MCF 10A (cell line): ENCODE data around the gene MTUS2. TPM values are rescaled to one million over a fixed set of nuclear protein-coding genes. Genes with fewer than 3 reads are reported as not detected.
"Not testable (repeated sequence)": the region's sequence is repeated elsewhere in the genome, so short reads cannot be mapped to it uniquely, and the experiment has no call there.

Experiments used
- BruUV-seq: library from RNA; stranded (reverse); fragments of 400-500 nt; replicated peaks from 2 replicates; lab custom pipeline; 2021; lab: Mats Ljungman, UMichigan
- CTCF ChIA-PET: fragments of 300-600 bp; sonication (Branson Sonifier 250); formaldehyde crosslinking; extraction: SDS; loops from one replicate; lab custom pipeline; 2021; ENCODE audit warnings: antibody characterized with exemption, inconsistent platforms; lab: Yijun Ruan, JAX
- POLR2A ChIA-PET: fragments of 300-600, 350-650 bp; sonication (Branson Sonifier 250); formaldehyde crosslinking; extraction: SDS; loops from one replicate; lab custom pipeline; 2020; ENCODE audit warnings: antibody characterized with exemption, inconsistent platforms; lab: Yijun Ruan, JAX
- DNase-seq: peaks from one replicate; pipeline ENCODE4 v3.0.0-alpha.2; 2018; ENCODE audit not compliant: unreplicated experiment
- H3K27ac Mint-ChIP-seq: one replicate; pipeline ENCODE4 v1.8.0; 2022; ENCODE audit warnings: mild to moderate bottlenecking, low read depth, mixed read lengths; ENCODE audit not compliant: unreplicated experiment
- H3K27me3 Mint-ChIP-seq: one replicate; pipeline ENCODE4 v1.8.0; 2022; ENCODE audit warnings: mixed read lengths; ENCODE audit not compliant: insufficient read depth, unreplicated experiment
- H3K36me3 Mint-ChIP-seq: one replicate; pipeline ENCODE4 v1.8.0; 2022; ENCODE audit warnings: mild to moderate bottlenecking, moderate library complexity, mixed read lengths; ENCODE audit not compliant: insufficient read depth, unreplicated experiment
- H3K4me1 Mint-ChIP-seq: one replicate; pipeline ENCODE4 v1.8.0; 2022; ENCODE audit warnings: mixed read lengths; ENCODE audit not compliant: insufficient read depth, unreplicated experiment
- H3K4me3 Mint-ChIP-seq: one replicate; pipeline ENCODE4 v1.8.0; 2022; ENCODE audit warnings: mild to moderate bottlenecking, moderate library complexity, mixed read lengths; ENCODE audit not compliant: unreplicated experiment
- H3K9me3 Mint-ChIP-seq: one replicate; pipeline ENCODE4 v1.8.0; 2022; ENCODE audit warnings: mixed read lengths; ENCODE audit not compliant: unreplicated experiment
- intact Hi-C: fragments of 100-400 bp; cut with micrococcal nuclease; formaldehyde crosslinking; loops from 2 replicates; pipeline ENCODE4 v1.14.1; 2022
- total RNA-seq: library from RNA; stranded (reverse); gene quantifications from 2 replicates; pipeline ENCODE4 v1.2.3, GENCODE V29; 2022
- TF ChIP-seq, protein P1 (sequence below): fragments of 200-600 bp; IDR thresholded peaks from one replicate; pipeline ENCODE4 v1.8.0; 2022; ENCODE audit warnings: antibody characterized with exemption, mild to moderate bottlenecking; ENCODE audit not compliant: unreplicated experiment

The MTUS2 gene
- total RNA-seq, 1 experiment from 2014 or later, result not detected

DNA sequence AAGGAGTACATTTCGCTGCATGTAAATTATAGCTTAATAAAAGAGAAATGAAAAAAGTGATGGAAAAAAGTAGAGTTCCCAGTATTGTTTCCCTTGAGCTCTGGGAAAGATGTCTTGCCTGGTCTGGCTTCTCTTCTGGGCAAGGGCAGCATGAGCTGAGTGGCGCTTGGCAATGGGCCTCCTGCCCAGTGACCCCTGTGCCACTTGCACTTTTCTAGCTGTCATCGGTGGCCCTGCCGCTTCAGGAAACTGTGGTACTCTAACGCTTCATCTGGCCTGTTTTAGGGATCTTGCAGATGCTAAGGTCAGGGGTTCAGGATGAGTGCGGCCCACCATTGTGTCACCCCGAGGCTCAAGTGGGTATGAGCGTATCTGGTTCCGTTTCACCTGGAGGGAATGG is 161.4 kb downstream of the MTUS2 start:
- Mint-ChIP-seq H3K4me3 (no peak overlapping the region), H3K4me1 (no peaks in the 10 kb centered on the region), H3K36me3 (no peaks in the 10 kb centered on the region), H3K27ac (no peak overlapping the region), H3K9me3 (peaks cover 15% of the 10 kb centered on the region), H3K27me3 (no peaks in the 10 kb centered on the region)
- DNase-seq, result no peak
- intact Hi-C loops, result no loop called here
- no TSS peak for BruUV-seq
- ChIA-PET CTCF (no interaction called here), POLR2A (no interaction called here)
- TF ChIP-seq, protein P1, sequence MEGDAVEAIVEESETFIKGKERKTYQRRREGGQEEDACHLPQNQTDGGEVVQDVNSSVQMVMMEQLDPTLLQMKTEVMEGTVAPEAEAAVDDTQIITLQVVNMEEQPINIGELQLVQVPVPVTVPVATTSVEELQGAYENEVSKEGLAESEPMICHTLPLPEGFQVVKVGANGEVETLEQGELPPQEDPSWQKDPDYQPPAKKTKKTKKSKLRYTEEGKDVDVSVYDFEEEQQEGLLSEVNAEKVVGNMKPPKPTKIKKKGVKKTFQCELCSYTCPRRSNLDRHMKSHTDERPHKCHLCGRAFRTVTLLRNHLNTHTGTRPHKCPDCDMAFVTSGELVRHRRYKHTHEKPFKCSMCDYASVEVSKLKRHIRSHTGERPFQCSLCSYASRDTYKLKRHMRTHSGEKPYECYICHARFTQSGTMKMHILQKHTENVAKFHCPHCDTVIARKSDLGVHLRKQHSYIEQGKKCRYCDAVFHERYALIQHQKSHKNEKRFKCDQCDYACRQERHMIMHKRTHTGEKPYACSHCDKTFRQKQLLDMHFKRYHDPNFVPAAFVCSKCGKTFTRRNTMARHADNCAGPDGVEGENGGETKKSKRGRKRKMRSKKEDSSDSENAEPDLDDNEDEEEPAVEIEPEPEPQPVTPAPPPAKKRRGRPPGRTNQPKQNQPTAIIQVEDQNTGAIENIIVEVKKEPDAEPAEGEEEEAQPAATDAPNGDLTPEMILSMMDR, result no peak

DNA sequence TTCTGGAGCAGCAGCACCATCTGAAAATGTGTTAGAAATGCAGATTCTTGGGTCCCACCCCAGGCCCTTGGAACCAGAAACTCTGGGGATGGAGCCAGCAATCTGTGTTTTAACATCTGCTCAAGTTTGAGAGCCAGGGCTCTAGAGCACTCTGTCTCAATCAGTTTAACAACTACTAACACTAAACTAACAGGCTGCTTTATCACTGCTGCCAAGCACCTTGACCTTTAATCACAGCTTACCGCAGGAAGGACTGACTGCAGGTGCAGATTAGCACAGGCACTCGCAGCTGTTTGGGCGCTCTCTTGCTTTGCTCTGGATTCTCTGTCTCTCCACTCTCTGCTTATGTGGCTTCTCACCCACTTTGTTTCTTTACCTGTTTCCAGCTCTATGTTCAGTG is 163.5 kb downstream of the MTUS2 start:
- intact Hi-C loops, result no loop called here
- H3K9me3 Mint-ChIP-seq, result peaks cover 15% of the 10 kb centered on the region

DNA sequence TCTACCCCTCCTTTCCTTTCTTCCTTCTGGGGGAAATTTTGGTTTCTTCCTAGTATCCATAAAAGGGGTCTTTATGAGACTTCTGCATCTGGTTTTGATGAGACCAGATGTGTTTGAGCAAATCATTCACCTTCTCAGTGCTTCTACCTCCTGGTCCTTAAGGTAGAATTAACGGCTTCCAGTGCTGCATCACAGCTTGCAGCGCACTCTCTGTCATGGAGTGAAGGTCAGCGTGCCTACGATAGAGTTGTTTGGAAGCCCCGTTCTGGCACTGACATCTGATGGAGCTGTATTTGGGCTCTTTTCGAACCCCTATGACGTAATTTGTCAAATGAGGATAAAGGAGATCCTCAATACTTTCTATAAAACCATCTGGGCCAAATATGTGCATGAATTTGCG is 164.2 kb downstream of the MTUS2 start:
- Mint-ChIP-seq H3K4me1 (no peaks in the 10 kb centered on the region), H3K9me3 (peaks cover 19% of the 10 kb centered on the region), H3K36me3 (no peaks in the 10 kb centered on the region), H3K27me3 (no peaks in the 10 kb centered on the region), H3K4me3 (no peak overlapping the region), H3K27ac (no peak overlapping the region)
- POLR2A ChIA-PET, result no interaction called here
- intact Hi-C loops, result no loop called here
- BruUV-seq, result no TSS peak
- TF ChIP-seq, protein P1, result no peak
- CTCF ChIA-PET, result no interaction called here
- no peak for DNase-seq

More for the DNA sequence above, 163.5 kb downstream of the MTUS2 start:
- no peak for DNase-seq
- Mint-ChIP-seq H3K36me3 (no peaks in the 10 kb centered on the region), H3K4me3 (no peak overlapping the region), H3K4me1 (no peaks in the 10 kb centered on the region), H3K27ac (no peak overlapping the region), H3K27me3 (no peaks in the 10 kb centered on the region)
- POLR2A ChIA-PET, result no interaction called here
- CTCF ChIA-PET, result no interaction called here
- no TSS peak for BruUV-seq
- TF ChIP-seq, protein P1, result no peak

DNA sequence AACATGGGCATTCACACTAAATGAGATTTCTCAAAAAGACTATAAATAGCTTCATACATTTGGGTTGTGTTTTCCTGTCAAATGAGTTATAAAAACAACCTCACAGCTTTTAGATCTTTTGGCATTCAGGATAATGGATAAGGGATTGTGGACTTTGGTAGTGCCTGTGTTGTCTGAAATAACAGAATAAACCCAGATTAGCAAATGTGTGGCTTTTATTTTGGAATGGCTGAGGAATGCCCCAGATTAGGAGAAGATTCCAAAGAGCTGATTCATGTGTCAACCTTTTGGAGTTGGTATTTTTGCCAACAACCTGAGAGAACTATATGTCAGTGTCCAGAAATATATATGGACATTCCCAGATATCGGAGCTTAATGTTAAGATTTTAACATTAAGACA is 164.7 kb downstream of the MTUS2 start:
- POLR2A ChIA-PET, result no interaction called here
- Mint-ChIP-seq H3K4me3 (no peak overlapping the region), H3K4me1 (no peaks in the 10 kb centered on the region), H3K27me3 (no peaks in the 10 kb centered on the region), H3K36me3 (no peaks in the 10 kb centered on the region), H3K9me3 (peaks cover 24% of the 10 kb centered on the region), H3K27ac (no peak overlapping the region)
- CTCF ChIA-PET, result interaction anchor here (1.2 kb wide), 1 partner anchor 13 kb away, joined by 3 read pairs; no protein-coding TSS in a partner anchor
- BruUV-seq, result no TSS peak
- no peak for DNase-seq
- TF ChIP-seq, protein P1, result no peak
- intact Hi-C loops, result no loop called here

DNA sequence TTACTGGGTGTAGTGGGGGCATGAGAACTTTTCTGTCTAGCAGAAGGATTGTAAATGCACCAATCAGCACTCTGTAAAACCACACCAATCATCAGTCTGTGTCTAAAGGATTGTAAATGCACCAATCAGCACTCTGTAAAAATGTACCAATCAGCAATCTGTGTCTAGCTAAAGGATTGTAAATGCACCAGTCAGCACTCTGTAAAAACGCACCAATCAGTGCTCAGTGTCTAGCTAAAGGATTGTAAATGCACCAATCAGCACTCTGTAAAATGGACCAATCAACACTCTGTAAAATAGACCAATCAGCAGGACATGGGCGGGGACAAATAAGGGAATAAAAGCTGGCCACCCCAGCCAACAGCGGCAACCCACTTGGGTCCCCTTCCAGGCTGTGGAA is 170.2 kb downstream of the MTUS2 start:
- DNase-seq, H3K4me3 Mint-ChIP-seq, H3K27me3 Mint-ChIP-seq, H3K36me3 Mint-ChIP-seq, BruUV-seq, intact Hi-C loops, H3K4me1 Mint-ChIP-seq, POLR2A ChIA-PET, H3K27ac Mint-ChIP-seq: not testable (repeated sequence)
- peaks cover 37% of the 10 kb centered on the region for H3K9me3 Mint-ChIP-seq
- CTCF ChIA-PET, result interaction anchor here (0.6 kb wide), 1 partner anchor 514 kb away, joined by 3 read pairs; no protein-coding TSS in a partner anchor
